DMS79 treated with DMSO at 0.1 percent for 48 hours (cell line): ENCODE data around the gene TDRD6.
"Not testable (repeated sequence)": the region's sequence is repeated elsewhere in the genome, so short reads cannot be mapped to it uniquely, and the experiment has no call there.

Experiments used
- DNase-seq: peaks from one replicate; lab custom pipeline; 2025; lab: John Stamatoyannopoulos, UW

The TDRD6 gene, protein sequence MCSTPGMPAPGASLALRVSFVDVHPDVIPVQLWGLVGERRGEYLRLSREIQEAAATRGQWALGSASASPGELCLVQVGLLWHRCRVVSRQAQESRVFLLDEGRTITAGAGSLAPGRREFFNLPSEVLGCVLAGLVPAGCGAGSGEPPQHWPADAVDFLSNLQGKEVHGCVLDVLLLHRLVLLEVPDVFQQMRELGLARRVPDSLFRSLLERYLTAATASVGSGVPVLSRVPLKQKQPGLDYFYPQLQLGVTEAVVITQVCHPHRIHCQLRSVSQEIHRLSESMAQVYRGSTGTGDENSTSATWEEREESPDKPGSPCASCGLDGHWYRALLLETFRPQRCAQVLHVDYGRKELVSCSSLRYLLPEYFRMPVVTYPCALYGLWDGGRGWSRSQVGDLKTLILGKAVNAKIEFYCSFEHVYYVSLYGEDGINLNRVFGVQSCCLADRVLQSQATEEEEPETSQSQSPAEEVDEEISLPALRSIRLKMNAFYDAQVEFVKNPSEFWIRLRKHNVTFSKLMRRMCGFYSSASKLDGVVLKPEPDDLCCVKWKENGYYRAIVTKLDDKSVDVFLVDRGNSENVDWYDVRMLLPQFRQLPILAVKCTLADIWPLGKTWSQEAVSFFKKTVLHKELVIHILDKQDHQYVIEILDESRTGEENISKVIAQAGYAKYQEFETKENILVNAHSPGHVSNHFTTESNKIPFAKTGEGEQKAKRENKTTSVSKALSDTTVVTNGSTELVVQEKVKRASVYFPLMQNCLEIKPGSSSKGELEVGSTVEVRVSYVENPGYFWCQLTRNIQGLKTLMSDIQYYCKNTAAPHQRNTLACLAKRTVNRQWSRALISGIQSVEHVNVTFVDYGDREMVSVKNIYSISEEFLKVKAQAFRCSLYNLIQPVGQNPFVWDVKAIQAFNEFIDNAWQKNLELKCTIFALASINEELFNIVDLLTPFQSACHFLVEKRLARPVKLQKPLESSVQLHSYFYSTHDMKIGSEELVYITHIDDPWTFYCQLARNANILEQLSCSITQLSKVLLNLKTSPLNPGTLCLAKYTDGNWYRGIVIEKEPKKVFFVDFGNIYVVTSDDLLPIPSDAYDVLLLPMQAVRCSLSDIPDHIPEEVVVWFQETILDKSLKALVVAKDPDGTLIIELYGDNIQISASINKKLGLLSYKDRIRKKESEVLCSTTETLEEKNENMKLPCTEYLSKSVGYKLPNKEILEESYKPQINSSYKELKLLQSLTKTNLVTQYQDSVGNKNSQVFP (N-terminal part only)

DNA sequence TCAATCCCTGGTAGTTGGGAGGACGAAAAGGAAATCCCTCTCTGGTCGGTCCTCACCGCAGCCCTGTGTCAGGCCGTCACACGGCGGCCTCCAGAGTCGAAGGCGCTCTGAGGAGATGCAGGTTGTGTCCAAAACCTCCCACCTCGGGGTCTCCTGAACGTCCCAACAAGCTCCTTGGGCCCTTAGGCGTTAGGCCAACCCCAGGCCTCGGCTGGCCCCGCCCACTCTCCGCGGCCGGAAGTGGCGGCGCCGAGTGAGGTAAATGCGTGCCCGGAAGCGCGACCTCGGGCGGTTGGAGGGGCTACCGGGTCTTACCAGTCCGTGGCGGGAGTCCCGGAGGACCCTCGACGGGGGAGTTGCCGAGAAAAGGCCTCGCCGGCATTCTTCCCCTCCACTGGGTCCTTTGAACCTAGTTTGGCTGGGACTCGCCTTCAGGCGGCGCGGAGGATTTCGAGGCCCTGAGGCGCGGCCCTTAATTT is at the start of gene TDRD6:
TDRD6 (plus strand) TSS at position 267 of the 479 bp plus-strand sequence. CDS start 244 bp downstream, outside the sequence.
- DNase-seq = no peak

DNA sequence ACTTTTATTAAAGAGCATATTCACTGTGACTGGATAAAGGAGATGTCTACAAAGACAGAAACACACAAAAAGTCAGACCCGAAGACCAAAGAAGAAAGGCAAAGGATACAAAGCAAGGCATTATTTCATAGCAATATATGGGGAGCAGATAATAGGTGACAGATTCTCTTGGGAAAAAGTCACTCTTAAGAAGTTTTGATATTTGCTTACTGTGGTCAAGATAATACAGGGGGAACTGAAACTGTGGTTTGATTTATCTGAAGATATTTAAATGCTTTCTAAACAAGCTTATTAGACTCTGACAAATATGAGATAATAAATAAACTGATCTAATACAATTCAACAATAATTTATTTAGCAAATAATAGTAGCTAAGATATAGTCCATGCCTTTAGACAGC is 49.8 kb upstream of the TDRD6 start:
- no peak for DNase-seq

DNA sequence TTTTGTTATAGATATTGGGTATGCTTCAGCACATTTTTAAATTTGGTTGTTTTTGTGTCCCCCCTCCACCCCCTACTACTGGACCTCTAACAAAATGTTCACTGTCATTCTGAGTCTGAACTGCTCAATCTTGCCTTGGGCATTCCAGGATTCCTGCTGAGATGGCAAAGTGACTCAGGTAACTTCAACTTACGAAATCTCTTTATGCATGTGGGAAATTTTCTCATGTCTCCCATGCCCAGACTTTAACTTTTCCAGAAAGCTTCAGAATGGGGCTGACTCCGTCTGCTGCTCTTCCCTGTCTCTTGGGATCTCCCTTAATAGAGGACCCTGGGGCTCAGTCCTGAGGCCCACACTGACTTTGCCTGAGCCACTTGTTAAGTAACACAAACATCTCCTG is 49.0 kb upstream of the TDRD6 start:
- DNase-seq = no peak

DNA sequence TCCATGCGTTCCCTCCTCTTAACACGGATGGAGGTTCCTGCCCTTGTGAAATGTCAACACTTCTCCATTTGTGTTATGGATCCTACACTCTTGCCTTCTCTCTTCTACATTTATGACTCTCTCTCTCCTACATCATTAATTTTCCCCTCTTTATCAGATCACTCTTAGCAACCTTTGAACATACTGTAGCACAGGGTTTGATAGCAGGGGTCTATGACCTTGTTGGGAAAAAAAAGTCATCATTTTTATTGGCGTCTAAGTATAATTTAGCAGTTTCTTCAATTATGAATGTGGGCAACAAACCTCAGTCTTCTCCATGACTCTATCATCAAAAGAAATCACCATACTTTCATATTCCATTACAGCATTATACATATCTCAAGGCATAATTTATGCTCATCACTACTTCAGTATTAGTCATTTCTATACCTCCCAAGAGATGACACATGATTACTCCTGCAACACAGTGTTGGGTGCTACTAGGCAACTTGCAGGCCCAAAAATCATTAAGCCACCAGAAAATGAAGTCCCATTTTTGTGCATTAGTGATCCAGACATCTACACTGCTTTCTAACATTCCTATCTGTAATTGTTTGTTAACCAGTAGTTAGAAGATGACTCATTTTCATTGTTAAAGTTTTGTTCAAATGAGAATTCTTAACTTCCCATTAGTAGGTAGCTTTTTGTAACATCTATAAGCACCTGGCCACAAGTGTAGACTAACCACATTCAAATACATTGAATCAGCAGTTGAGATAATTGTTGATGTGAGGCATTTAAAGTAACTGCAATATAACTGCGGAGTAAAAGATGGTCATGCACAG is 44.5 kb upstream of the TDRD6 start:
- no peak for DNase-seq

DNA sequence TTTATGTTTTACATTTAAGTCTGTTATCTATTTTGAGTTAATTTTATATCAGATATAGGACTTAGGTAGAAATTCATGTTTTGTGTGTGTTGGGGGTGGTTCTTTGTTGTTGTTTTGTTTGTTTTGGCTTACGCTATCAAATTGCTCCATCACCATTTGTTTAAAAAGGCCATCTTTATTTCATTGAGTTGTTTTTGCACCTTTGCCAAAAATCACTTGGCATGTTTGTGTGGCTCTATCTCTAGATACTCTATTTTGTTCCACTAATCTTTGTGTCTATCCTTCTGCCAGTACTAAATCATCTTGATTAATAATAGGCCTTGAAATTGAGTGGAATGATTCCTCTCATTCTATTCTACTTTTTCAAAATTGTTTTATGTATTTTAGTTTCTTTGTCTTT is 42.4 kb upstream of the TDRD6 start:
- no peak for DNase-seq

DNA sequence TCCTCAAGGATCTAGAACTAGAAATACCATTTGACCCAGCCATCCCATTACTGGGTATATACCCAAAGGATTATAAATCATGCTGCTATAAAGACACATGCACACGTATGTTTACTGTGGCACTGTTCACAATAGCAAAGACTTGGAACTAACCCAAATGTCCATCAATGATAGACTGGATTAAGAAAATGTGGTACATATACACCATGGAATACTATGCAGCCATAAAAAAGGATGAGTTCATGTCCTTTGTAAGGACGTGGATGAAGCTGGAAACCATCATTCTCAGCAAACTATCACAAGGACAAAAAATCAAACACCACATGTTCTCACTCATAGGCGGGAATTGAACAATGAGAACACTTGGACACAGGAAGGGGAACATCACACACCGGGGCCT is 39.6 kb upstream of the TDRD6 start:
- not testable (repeated sequence) for DNase-seq

DNA sequence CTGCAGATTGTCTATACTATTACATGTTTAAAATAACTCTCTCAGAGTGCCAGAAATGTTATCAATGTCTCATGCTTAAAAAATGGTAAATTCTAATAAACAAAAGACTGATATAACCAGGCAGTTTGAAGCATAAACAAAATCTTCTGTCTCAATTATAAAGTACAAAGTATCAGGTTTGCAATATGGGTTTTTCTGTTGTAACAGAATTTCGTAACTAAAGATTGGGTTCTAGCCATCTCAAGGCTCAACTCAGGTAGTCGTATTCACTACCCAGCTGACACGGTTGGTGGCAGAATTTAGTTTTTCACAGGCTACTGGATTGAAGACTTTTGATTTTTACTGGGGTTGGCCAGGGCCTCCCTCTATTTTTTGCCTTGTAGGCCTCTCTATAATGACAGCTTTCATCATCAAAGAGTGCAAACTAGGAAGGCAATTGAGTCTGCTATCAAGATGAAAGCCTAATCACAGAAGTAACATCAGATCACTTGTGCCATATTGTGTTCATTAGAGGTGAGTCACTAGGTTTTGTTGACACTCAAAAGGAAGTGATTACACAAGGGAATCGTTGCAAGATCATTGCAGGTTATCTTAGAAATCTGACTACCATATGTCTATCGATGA is 38.7 kb upstream of the TDRD6 start:
- no peak for DNase-seq

DNA sequence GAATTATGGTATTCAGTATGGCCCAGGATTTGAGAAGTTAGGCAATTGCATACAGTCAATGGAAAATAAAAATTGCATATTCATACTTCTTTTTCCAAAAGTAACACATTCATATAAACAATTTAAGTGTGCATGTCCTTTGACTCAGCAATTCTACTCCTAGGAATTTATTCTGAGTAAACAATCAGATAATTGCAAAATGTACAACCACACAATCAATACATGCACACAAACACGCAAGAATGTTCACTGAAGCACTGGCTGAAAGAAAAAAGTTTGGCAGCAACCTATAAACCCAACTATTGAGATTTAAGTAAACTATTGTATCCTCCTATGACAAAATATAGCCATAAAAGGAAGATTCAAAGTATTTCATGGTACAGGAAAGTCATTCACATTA is 36.7 kb upstream of the TDRD6 start:
- no peak for DNase-seq

DNA sequence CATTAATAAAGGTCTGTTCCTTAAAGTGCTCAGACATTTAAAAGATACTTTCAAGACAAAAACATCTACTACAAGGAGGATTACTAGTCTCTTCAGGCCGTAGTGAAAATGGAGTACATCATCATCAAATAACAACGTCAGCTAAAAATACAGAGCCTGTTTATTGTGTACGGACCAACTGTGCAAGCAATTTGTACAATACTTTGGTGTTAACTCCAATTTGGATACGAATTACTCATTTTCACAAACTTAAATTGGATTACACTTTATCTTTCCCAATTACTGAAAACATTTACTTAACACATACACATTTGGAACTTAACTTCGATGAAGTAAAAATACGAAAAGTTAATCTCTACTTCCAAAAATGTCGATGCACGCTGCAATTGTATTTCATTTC is 35.9 kb upstream of the TDRD6 start:
- DNase-seq = no peak

DNA sequence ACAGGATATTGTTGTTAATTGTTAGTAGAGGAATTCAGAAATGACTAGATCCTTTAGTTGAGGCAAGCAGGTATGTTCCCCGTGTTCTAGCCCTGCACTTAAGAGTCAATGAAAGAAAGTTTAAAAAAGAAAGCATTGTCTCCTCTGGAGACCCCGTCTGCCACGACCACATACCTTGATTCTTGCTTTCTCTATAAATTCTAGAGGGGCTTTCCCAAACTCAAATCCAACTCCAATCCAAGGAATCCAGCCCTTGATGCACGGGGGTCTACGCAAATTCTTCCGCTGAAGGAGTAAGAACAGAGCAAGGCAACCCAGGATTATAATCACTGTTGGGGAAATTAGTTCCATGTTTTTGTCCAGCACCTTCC is 35.5 kb upstream of the TDRD6 start:
- peak; percentile 17 for DNase-seq

DNA sequence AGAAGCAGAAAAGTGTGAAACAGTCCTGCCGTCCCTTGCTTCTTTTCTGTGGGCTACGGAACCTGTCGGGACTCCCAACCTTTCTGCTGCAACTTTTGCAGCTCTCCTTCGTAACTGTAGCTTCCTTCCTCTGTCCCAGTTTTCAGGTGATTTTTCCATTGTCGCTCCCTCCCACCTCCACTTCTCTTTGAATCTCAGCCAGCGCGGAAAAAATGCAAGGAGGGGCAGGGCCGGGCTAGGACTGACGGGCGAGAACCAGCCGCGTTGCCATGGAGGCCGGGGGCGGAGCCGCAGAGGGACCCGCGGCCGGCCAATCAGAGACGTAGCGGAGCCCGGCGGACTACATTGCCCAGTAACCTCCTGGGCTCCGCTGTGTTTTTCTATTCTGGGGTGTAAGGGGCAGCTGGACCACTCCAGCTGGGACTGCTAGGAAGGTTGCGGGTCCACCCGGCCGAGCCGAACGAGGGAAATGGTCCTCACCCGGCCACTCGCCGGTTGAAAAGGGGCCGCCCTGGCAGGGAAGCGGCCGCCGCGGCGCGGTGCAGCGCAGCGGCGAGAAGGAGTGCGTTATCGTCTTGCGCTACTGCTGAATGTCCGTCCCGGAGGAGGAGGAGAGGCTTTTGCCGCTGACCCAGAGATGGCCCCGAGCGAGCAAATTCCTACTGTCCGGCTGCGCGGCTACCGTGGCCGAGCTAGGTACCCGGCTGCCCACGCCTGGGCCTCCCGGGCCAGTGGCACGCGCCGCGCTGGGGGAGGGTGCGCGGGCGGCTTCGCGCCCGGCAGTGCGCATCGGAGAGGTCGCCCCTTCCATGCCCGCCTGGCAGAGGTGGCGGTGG is 34.9 kb upstream of the TDRD6 start, which contains the start of the genes CYP39A1 and SLC25A27:
CYP39A1 (minus strand) TSS at position 216 of the 836 bp plus-strand sequence. CDS start 236 bp downstream, outside the sequence.
SLC25A27 (plus strand) TSS at position 373 of the 836 bp plus-strand sequence; CDS start at position 591, 218 bp downstream.
- peak; percentile 85 for DNase-seq

DNA sequence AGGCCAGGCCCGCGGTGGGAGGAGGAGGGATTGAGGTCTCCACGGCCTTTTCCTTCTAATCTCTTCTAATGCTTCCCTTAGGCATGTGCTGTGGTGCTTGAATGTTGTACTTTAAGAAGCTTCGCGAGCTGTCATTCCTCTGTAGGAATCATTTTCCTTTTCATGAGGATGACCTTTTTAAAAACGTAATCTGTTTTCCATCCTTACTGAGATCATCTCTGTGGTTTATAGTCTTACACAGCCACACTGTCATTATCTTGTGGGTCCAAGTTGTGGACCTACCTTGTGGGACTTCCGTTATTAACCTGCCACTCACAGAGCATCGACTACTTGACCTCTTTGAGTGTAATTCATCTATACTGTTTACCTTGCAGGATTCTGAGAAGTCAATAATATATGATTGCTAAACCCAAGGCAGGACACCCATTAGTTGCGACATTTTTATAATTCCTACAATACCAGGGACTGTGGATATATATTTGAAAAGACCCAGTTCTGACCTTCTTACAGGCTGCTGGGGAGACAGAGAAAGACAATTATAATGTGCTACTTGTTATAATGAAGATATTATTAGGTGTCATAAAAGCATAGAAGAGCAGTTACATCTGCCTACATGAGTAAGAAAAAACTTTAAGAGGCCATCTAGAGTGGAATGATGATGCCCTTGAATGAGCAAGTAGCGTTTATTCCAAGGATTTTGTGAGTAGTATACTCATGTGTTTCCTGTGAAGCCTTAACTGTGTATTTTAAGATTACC is 34.1 kb upstream of the TDRD6 start:
- no peak for DNase-seq

DNA sequence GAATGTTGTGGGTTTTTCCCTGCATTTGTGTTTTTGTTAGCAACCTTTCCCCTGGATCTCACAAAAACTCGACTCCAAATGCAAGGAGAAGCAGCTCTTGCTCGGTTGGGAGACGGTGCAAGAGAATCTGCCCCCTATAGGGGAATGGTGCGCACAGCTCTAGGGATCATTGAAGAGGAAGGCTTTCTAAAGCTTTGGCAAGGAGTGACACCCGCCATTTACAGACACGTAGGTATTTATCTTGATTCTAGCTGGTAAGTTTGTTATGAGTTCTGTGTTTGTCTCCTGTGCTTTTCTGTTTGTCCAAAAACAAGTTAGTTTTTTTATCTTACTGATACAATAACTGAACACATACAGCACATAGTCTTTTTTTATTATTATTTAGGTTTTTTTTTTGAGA is 31.9 kb upstream of the TDRD6 start:
- DNase-seq = no peak

DNA sequence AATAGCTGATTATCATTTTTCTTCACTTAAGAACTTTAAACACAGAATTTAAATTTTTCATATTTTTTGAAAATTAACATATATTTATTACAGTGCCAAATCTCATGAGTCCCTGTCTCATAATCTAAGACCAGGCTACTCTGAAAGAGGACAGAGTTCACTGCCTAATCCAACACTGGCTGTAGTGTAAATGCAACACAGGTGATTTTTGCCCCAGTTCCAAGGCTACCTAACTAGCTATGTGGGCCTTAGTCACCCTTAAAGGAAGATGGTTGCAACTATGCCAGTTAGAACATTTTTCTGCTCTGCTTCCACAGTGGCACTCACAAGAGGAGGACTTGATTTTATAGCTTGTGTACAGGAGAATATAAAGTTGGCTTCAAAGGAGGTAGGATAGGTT is 30.0 kb upstream of the TDRD6 start:
- no peak for DNase-seq

DNA sequence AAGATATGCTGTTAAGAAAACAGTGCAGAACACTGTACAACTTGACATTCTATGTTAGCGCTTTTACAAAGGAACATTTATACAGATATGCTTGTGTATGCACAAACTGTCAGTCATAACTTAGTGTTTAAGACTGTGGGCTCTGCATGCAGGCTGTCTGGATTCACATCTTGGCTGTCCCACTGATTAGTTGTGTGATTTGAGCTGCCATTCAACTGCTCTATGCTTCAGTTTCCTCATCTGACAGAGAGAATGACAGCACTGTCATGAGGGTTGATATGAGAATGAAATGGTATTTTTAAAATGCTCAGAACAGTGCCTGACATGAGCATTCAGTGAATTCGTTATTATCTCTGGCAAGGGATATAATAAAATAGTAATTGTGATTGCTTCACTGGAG is 26.2 kb upstream of the TDRD6 start:
- DNase-seq = no peak

DNA sequence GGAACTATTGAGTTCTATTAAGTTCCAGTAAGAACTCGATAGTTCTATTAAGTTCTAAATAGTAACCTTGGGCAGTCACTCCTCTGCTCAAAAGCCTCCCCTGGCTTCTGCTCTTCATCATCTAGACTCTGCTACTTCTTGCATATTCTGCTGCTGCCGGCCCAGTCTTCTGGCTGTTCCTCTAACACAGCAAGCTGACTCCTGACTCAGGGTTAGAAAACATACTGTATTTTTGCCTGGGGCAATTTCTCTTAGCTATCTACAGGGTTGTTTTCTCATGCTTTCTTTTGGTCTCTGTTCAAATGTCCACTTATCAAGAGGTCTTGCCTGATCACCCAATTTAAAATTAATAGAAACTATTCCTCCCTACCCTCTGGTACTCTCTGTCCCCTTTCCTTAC is 20.3 kb upstream of the TDRD6 start:
- DNase-seq = no peak

DNA sequence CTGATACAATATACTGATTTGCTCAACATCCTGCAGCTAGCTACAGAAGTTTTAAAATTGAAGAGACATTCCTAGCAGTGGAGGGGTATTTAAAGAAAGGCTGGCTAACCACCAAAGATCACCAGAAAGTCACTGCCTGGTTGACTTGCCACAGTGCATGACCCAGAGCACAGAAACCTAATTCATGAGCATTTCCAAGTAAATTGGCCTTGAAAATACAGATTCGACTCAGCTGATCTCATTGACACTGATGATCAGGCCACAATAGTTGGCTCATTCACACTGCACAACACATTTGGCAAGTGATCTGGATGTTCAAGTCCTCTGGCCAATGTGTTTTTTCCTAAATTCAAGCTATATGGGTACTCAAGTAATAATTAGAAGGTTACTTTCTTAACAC is 13.3 kb upstream of the TDRD6 start:
- DNase-seq = no peak

DNA sequence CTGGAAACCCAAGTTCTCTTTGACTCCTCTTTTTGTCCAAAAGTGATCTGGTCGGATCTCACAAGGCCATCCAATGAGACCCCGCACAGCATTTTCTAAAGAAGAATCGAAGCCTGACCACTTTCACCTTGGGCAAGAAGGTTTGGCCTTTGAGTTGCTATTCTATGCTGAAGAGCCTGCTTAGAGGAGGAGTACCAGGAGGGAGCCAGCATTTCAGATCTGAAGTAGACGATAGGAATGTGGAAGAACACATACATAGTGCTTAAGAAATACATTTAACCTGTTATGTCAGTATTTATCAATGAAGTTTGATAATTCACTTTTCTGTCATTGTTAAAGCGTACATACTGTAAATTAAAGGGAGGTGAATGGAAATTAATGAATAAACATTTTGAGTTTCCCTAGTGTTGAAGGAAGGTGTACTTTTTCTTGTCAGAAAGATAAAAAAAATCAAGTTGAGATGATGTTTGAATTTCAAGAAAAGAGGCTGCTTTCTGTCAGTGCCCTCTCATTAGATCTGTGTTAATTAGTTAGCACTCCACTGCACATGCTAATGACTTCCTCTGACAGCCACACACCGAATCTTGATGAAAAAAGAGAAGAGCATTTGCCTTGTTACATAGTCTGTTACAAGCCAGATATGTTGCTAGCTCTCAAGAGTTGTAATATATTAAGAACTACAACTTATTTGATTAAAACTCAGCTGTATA is 10.9 kb upstream of the TDRD6 start:
- DNase-seq = no peak
